A549 (cell line): ENCODE results near the gene PRR29. TPM values are rescaled to one million over a fixed set of nuclear protein-coding genes. Genes with fewer than 3 reads are reported as not detected.

Experiments used
- ATAC-seq, 2 experiments: fragments of 200-7000 bp in 1 of 2; fragments of >200 bp in 1 of 2; cut with Nextera tagmentation in 1 of 2; cut with Tn5 transposase in 1 of 2; 3 replicates each; pipeline versions ENCODE4 v1.8.0 to v1.9.1; 2018 to 2020; ENCODE audit warnings: mild to moderate bottlenecking in 1 of 2, moderate library complexity in 1 of 2
- CTCF ChIA-PET: fragments of 300-600 bp; sonication (Branson Sonifier 250); formaldehyde crosslinking; extraction: SDS; loops from one replicate; lab custom pipeline; 2021; ENCODE audit warnings: antibody characterized with exemption, inconsistent platforms; lab: Yijun Ruan, JAX
- POLR2A ChIA-PET: fragments of 350-600 bp; formaldehyde crosslinking; extraction: SDS; loops from one replicate; lab custom pipeline; 2021; ENCODE audit warnings: antibody characterized with exemption, inconsistent platforms; lab: Yijun Ruan, JAX
- DNase-seq, 2 experiments: peaks; one replicate each; pipeline versions ENCODE4 v3.0.0 to v3.0.0-alpha.2; 2011 to 2016; ENCODE audit warnings: low read depth in 1 of 2, low spot score in 1 of 2
- FAIRE-seq: peaks from 2 replicates; lab custom pipeline; 2011; peaks lifted over from hg19 to GRCh38; lab: Jason Lieb, UNC
- H3K27ac ChIP-seq, 2 experiments: fragments of >200 bp; sonication (Bioruptor Twin); formaldehyde crosslinking; 3 replicates each; pipeline ENCODE4 v1.5.1; 2016 to 2017
- H3K4me1 ChIP-seq: fragments of >200 bp; sonication (Bioruptor Twin); formaldehyde crosslinking; 3 replicates; pipeline ENCODE4 v1.6.1; 2016
- H3K4me2 ChIP-seq: fragments of >200 bp; sonication (Bioruptor Twin); formaldehyde crosslinking; 3 replicates; pipeline ENCODE4 v1.6.1; 2016
- H3K4me3 ChIP-seq: fragments of >200 bp; sonication (Bioruptor Twin); formaldehyde crosslinking; 3 replicates; pipeline ENCODE4 v1.5.1; 2016
- H3K9me3 ChIP-seq: fragments of >200 bp; sonication (Bioruptor Twin); formaldehyde crosslinking; 3 replicates; pipeline ENCODE4 v1.6.1; 2016
- CHD4 ChIP-seq: fragments of 200-600 bp; sonication (generic); IDR thresholded peaks from 2 replicates; pipeline ENCODE4 v1.6.1; 2016; ENCODE audit warnings: antibody characterized with exemption, mild to moderate bottlenecking, borderline replicate concordance
- ESRRA ChIP-seq: fragments of 150-350 bp; IDR thresholded peaks from 2 replicates; pipeline ENCODE4 v1.6.1; 2014; ENCODE audit warnings: mild to moderate bottlenecking, low read length, borderline replicate concordance
- FOSL2 ChIP-seq, 2 experiments: fragments of 450-650 bp in 1 of 2; fragments of >200 bp in 1 of 2; sonication (Bioruptor Twin) in 1 of 2; formaldehyde crosslinking; IDR thresholded peaks; 2 replicates each; pipeline versions ENCODE4 v1.5.0 to v1.6.1; 2016 to 2020; ENCODE audit warnings: mild to moderate bottlenecking in 1 of 2, moderate library complexity in 1 of 2
- FOXS1 ChIP-seq: fragments of 250-450 bp; sonication (Bioruptor Pico); IDR thresholded peaks from 2 replicates; pipeline ENCODE4 v1.5.0; 2020; ENCODE audit warnings: mild to moderate bottlenecking, moderate library complexity
- GATA3 ChIP-seq: IDR thresholded peaks from 2 replicates; pipeline ENCODE4 v1.6.1; 2012; ENCODE audit warnings: borderline replicate concordance
- HEYL ChIP-seq: fragments of 250-450 bp; sonication (Bioruptor Pico); IDR thresholded peaks from 2 replicates; pipeline ENCODE4 v1.8.0; 2021; ENCODE audit warnings: mild to moderate bottlenecking, moderate library complexity
- HMGXB4 ChIP-seq: fragments of 250-450 bp; sonication (Bioruptor Pico); IDR thresholded peaks from 2 replicates; pipeline ENCODE4 v1.5.0; 2021; ENCODE audit warnings: mild to moderate bottlenecking, moderate library complexity, borderline replicate concordance
- HOXB13 ChIP-seq: fragments of 250-450 bp; sonication (Bioruptor Pico); IDR thresholded peaks from 2 replicates; pipeline ENCODE4 v1.5.0; 2020; ENCODE audit warnings: low read depth, mild to moderate bottlenecking, moderate library complexity
- JUNB ChIP-seq: fragments of >200 bp; sonication (Bioruptor Twin); formaldehyde crosslinking; IDR thresholded peaks from 2 replicates; pipeline ENCODE4 v1.6.1; 2016
- KDM5A ChIP-seq: fragments of 200-600 bp; sonication (generic); IDR thresholded peaks from 2 replicates; pipeline ENCODE4 v1.6.1; 2016; ENCODE audit warnings: antibody characterized with exemption, mild to moderate bottlenecking
- MYC ChIP-seq: IDR thresholded peaks from 2 replicates; pipeline ENCODE4 v1.6.1; 2012; ENCODE audit warnings: mild to moderate bottlenecking, inconsistent platforms, low read length, improper control_type of control experiment, borderline replicate concordance
- NFE2L2 ChIP-seq: fragments of 150-350 bp; conservative IDR thresholded peaks from 2 replicates; pipeline ENCODE4 v1.6.1; 2014; ENCODE audit warnings: low read length
- PBX3 ChIP-seq: IDR thresholded peaks from 2 replicates; pipeline ENCODE4 v1.6.1; 2012
- PHF8 ChIP-seq: fragments of 200-600 bp; sonication (generic); IDR thresholded peaks from 2 replicates; pipeline ENCODE4 v1.6.1; 2016; ENCODE audit warnings: low read depth, mild to moderate bottlenecking, antibody characterized with exemption, moderate library complexity, borderline replicate concordance
- POLR2A ChIP-seq: IDR thresholded peaks from 2 replicates; pipeline ENCODE4 v1.6.1; 2012; ENCODE audit warnings: mild to moderate bottlenecking, low read length
- RCOR1 ChIP-seq: fragments of 150-350 bp; IDR thresholded peaks from 2 replicates; pipeline ENCODE4 v1.6.1; 2014; ENCODE audit warnings: antibody characterized with exemption, low read length, low read depth
- RFX5 ChIP-seq: fragments of 450-650 bp; IDR thresholded peaks from 2 replicates; pipeline ENCODE4 v1.7.1; 2014; ENCODE audit warnings: antibody characterized with exemption, mild to moderate bottlenecking, moderate library complexity
- SREBF2 ChIP-seq: fragments of 450-650 bp; IDR thresholded peaks from 2 replicates; pipeline ENCODE4 v1.6.1; 2014; ENCODE audit warnings: mild to moderate bottlenecking, moderate library complexity
- TP53 ChIP-seq: fragments of 250-450 bp; sonication (Bioruptor Pico); IDR thresholded peaks from 2 replicates; pipeline ENCODE4 v1.5.0; 2021; ENCODE audit warnings: mild to moderate bottlenecking, moderate library complexity
- USF2 ChIP-seq: fragments of 450-650 bp; IDR thresholded peaks from 2 replicates; pipeline ENCODE4 v1.6.1; 2014; ENCODE audit warnings: antibody characterized with exemption
- ZFP36 ChIP-seq: fragments of 450-650 bp; IDR thresholded peaks from 2 replicates; pipeline ENCODE4 v1.6.1; 2014; ENCODE audit warnings: borderline replicate concordance; ENCODE audit not compliant: partially characterized antibody
- ZSCAN20 ChIP-seq: fragments of 250-450 bp; sonication (Bioruptor Pico); IDR thresholded peaks from 2 replicates; pipeline ENCODE4 v1.8.0; 2022; ENCODE audit warnings: mild to moderate bottlenecking, moderate library complexity
- whole genome bisulfite sequencing: methylation state at CpG from one replicate; pipeline ENCODE4 v1.1.6; 2017; ENCODE audit errors: missing lambda C conversion rate; 5-methylcytosine and 5-hydroxymethylcytosine counted together
- polyA plus RNA-seq, 4 experiments: library from polyadenylated mRNA; depleted of rRNA in 3 of 4; stranded (reverse); fragments of >200 nt; fragmentation: RNase III in 1 of 4; extraction: RNeasy Plus Mini Kit Qiagen cat#74134 plus additional on column Dnase treatment in 1 of 4; gene quantifications; 2 replicates in 3 of 4; 3 replicates in 1 of 4; pipeline ENCODE4 v1.2.3, GENCODE V29; 2011 to 2017
- TF ChIP-seq, protein P1 (sequence below): IDR thresholded peaks from 2 replicates; pipeline ENCODE4 v1.6.1; 2012
- TF ChIP-seq, protein P2 (sequence below): fragments of >200 bp; sonication (Bioruptor Twin); formaldehyde crosslinking; IDR thresholded peaks from 3 replicates; pipeline ENCODE4 v1.5.1; 2016
- TF ChIP-seq, protein P3 (sequence below): fragments of 150-350 bp; IDR thresholded peaks from 2 replicates; pipeline ENCODE4 v1.6.1; 2014; ENCODE audit warnings: low read depth, mild to moderate bottlenecking, low read length

Gene PRR29
- polyA plus RNA-seq, 2 of the 4 experiments (the other 2 are of a cell fraction) = 0.44 to 0.67 TPM

GRCh38 chr17:63993368-63993985, 4.7 kb upstream of the PRR29 start:
- ATAC-seq = no peak
- 17% methylated on average over 3 of the region's 3 CpGs for WGBS
- Histone ChIP-seq H3K4me2 (no peak overlapping the region), H3K27ac (no peak overlapping the region), H3K4me1 (peaks cover 3% of the 10 kb centered on the region; the same call in 1 of the 3 replicates), H3K4me3 (no peak overlapping the region), H3K9me3 (no peaks in the 10 kb centered on the region)
- CTCF ChIA-PET = interaction anchor here (0.7 to 14.8 kb wide), 9 partner anchors 8 to 140 kb away, joined by 3 to 150 read pairs (median 7); partner anchors contain the start of genes CSHL1 and GH1
- FAIRE-seq = no peak
- TF ChIP-seq PBX3 = no peak
- TF ChIP-seq KDM5A = no peak
- TF ChIP-seq TP53 (CRISPR knock-in tag) = no peak
- TF ChIP-seq ZFP36 = no peak
- TF ChIP-seq ESRRA = no peak
- DNase-seq = no peak
- POLR2A ChIA-PET = interaction anchor here (0.6 kb wide), 1 partner anchor 24 kb away, joined by 3 read pairs; no protein-coding TSS in a partner anchor

- POLR2A ChIA-PET = no interaction called here
- 55% methylated on average over 5 of the region's 5 CpGs for WGBS
- no peak for DNase-seq
- no peak for ATAC-seq
- H3K9me3 ChIP-seq = no peaks in the 10 kb centered on the region
- no peak overlapping the region for H3K4me2 ChIP-seq
- FAIRE-seq = no peak
- peaks cover 9% of the 10 kb centered on the region for H3K4me1 ChIP-seq
- no peak overlapping the region for H3K4me3 ChIP-seq
- no peak overlapping the region for H3K27ac ChIP-seq
- CTCF ChIA-PET = interaction anchor here (1.1 to 14.8 kb wide), 9 partner anchors 11 to 84 kb away, joined by 3 to 150 read pairs (median 5); partner anchors contain the start of genes CD79B, CSHL1 and GH1
- TF ChIP-seq GATA3 (no peak), USF2 (no peak), SREBF2 (no peak), PHF8 (no peak), JUNB (no peak), POLR2A (no peak)
Observed at GRCh38 chr17:63995626-63996025, 2.5 kb upstream of the PRR29 start.

- TF ChIP-seq GATA3 (no peak), KDM5A (no peak), FOSL2 (IDR thresholded peaks at IDR 0.05) (no peak), FOSL2 (CRISPR knock-in tag; IDR thresholded peaks at IDR 0.05) (no peak), RFX5 (no peak), HEYL (CRISPR knock-in tag) (no peak), NFE2L2 (no peak), ESRRA (no peak), FOXS1 (CRISPR knock-in tag) (no peak), HOXB13 (no peak), HMGXB4 (no peak), RCOR1 (no peak), ZSCAN20 (CRISPR knock-in tag) (no peak), MYC (no peak), CHD4 (no peak), SREBF2 (no peak)
- TF ChIP-seq, protein P1, sequence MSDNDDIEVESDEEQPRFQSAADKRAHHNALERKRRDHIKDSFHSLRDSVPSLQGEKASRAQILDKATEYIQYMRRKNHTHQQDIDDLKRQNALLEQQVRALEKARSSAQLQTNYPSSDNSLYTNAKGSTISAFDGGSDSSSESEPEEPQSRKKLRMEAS = no peak
- TF ChIP-seq, protein P2, sequence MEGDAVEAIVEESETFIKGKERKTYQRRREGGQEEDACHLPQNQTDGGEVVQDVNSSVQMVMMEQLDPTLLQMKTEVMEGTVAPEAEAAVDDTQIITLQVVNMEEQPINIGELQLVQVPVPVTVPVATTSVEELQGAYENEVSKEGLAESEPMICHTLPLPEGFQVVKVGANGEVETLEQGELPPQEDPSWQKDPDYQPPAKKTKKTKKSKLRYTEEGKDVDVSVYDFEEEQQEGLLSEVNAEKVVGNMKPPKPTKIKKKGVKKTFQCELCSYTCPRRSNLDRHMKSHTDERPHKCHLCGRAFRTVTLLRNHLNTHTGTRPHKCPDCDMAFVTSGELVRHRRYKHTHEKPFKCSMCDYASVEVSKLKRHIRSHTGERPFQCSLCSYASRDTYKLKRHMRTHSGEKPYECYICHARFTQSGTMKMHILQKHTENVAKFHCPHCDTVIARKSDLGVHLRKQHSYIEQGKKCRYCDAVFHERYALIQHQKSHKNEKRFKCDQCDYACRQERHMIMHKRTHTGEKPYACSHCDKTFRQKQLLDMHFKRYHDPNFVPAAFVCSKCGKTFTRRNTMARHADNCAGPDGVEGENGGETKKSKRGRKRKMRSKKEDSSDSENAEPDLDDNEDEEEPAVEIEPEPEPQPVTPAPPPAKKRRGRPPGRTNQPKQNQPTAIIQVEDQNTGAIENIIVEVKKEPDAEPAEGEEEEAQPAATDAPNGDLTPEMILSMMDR = no peak
- TF ChIP-seq, protein P3, sequence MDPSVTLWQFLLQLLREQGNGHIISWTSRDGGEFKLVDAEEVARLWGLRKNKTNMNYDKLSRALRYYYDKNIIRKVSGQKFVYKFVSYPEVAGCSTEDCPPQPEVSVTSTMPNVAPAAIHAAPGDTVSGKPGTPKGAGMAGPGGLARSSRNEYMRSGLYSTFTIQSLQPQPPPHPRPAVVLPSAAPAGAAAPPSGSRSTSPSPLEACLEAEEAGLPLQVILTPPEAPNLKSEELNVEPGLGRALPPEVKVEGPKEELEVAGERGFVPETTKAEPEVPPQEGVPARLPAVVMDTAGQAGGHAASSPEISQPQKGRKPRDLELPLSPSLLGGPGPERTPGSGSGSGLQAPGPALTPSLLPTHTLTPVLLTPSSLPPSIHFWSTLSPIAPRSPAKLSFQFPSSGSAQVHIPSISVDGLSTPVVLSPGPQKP = no peak
- H3K4me1 ChIP-seq = peaks cover 9% of the 10 kb centered on the region
- no peak overlapping the region for H3K27ac ChIP-seq
- ChIA-PET POLR2A (no interaction called here), CTCF (interaction anchor here (0.8 to 14.8 kb wide), 9 partner anchors 11 to 85 kb away, joined by 3 to 150 read pairs (median 4); partner anchors contain the start of genes CD79B, CSHL1 and GH1)
- FAIRE-seq (no peak), ATAC-seq (no peak), DNase-seq (no peak)
- no peak overlapping the region for H3K4me2 ChIP-seq
- H3K9me3 ChIP-seq = no peaks in the 10 kb centered on the region
- H3K4me3 ChIP-seq = no peak overlapping the region
- WGBS = 74% methylated on average over 11 of the region's 11 CpGs
Observed at GRCh38 chr17:63996430-63997182, 1.5 kb upstream of the PRR29 start.
